Endothelial cell of umbilical vein (primary cell): ENCODE measurements around the gene DHRS2. TPM values are rescaled to one million over a fixed set of nuclear protein-coding genes. Genes with fewer than 3 reads are reported as not detected.

ENCODE experiments used
- BruUV-seq: library from RNA; stranded (reverse); fragments of 400-500 nt; replicated peaks from 2 replicates; lab custom pipeline; 2021; lab: Mats Ljungman, UMichigan
- CTCF ChIA-PET: fragments of 300-600, 350-600 bp; sonication (Branson Sonifier 250); formaldehyde crosslinking; loops from one replicate; lab custom pipeline; 2021; ENCODE audit warnings: antibody characterized with exemption, inconsistent platforms; lab: Charles Lee
- POLR2A ChIA-PET: fragments of 300-600, 350-600 bp; sonication (Branson Sonifier 250); formaldehyde crosslinking; loops from one replicate; lab custom pipeline; 2021; ENCODE audit warnings: antibody characterized with exemption, inconsistent platforms; lab: Charles Lee
- DNase-seq: peaks from one replicate; pipeline ENCODE4 v3.0.0-alpha.2; 2011; ENCODE audit warnings: low read depth, low spot score
- FAIRE-seq: peaks from 2 replicates; lab custom pipeline; 2011; peaks lifted over from hg19 to GRCh38; lab: Jason Lieb, UNC
- H2AFZ ChIP-seq: 2 replicates; pipeline ENCODE4 v1.6.0; 2012; ENCODE audit warnings: low read depth, low read length, control low read depth, inconsistent platforms
- H3K27ac ChIP-seq: 2 replicates; pipeline ENCODE4 v1.5.1; 2011; ENCODE audit warnings: low read depth, mild to moderate bottlenecking, control low read depth, low read length, moderate library complexity; ENCODE audit not compliant: insufficient read depth
- H3K27me3 ChIP-seq, 2 experiments: 2 replicates each; pipeline versions ENCODE4 v1.6.0 to v1.6.1; 2011; ENCODE audit warnings: low read length in 2 of 2, mixed read lengths in 1 of 2; ENCODE audit not compliant: control insufficient read depth in 2 of 2, insufficient read depth in 2 of 2
- H3K36me3 ChIP-seq, 2 experiments: 2 replicates in 1 of 2; 3 replicates in 1 of 2; pipeline ENCODE4 v1.5.1; 2011; ENCODE audit warnings: low read length in 2 of 2, mild to moderate bottlenecking in 1 of 2, moderate library complexity in 1 of 2; ENCODE audit not compliant: control insufficient read depth in 2 of 2, insufficient read depth in 2 of 2; ENCODE audit errors: extremely low read depth in 1 of 2
- H3K4me1 ChIP-seq: 3 replicates; pipeline ENCODE4 v1.5.1; 2011; ENCODE audit warnings: mild to moderate bottlenecking, low read length; ENCODE audit not compliant: control insufficient read depth, insufficient read depth; ENCODE audit errors: extremely low read depth
- H3K4me2 ChIP-seq: 2 replicates; pipeline ENCODE4 v1.6.1; 2011; ENCODE audit warnings: low read length, control low read depth, mixed read lengths; ENCODE audit not compliant: insufficient read depth
- H3K4me3 ChIP-seq, 3 experiments: fragments of 200-600 bp in 1 of 3; sonication (generic), shearing (Covaris generic) in 1 of 3; replicated peaks in 1 of 3; 2 replicates each; pipeline ENCODE4 v1.5.1; 2011 to 2016; ENCODE audit warnings: control low read depth in 3 of 3, low read length in 3 of 3, mild to moderate bottlenecking in 2 of 3, inconsistent platforms in 1 of 3, low read depth in 1 of 3, moderate library complexity in 1 of 3; ENCODE audit not compliant: insufficient read depth in 1 of 3
- H3K79me2 ChIP-seq: 2 replicates; pipeline ENCODE4 v1.6.0; 2012; ENCODE audit warnings: low read length, inconsistent platforms; ENCODE audit not compliant: control insufficient read depth, insufficient read depth
- H3K9ac ChIP-seq: replicated peaks from 2 replicates; pipeline ENCODE3; 2011; ENCODE audit warnings: low read length, control low read depth; ENCODE audit not compliant: insufficient read depth; ENCODE audit errors: extremely low read depth
- H3K9me1 ChIP-seq: replicated peaks from 3 replicates; pipeline ENCODE4 v1.6.0; 2011; ENCODE audit warnings: mild to moderate bottlenecking, low read length; ENCODE audit not compliant: control insufficient read depth, insufficient read depth; ENCODE audit errors: extremely low read depth
- H3K9me3 ChIP-seq: replicated peaks from 2 replicates; pipeline ENCODE4 v1.5.1; 2012; ENCODE audit warnings: low read length, inconsistent platforms; ENCODE audit not compliant: control insufficient read depth, insufficient read depth
- H4K20me1 ChIP-seq: replicated peaks from 2 replicates; pipeline ENCODE3; 2011; ENCODE audit warnings: mild to moderate bottlenecking, low read length; ENCODE audit not compliant: control insufficient read depth, insufficient read depth; ENCODE audit errors: extremely low read depth
- CTCF ChIP-seq, 2 donors: IDR thresholded peaks; 1 replicate in 1 of 2; 2 replicates in 1 of 2; pipeline ENCODE4 v1.5.1; 2011; ENCODE audit warnings: low read length in 2 of 2, mild to moderate bottlenecking in 2 of 2, moderate library complexity in 2 of 2, control low read depth in 1 of 2, inconsistent platforms in 1 of 2, low read depth in 1 of 2; ENCODE audit not compliant: insufficient read depth in 1 of 2; ENCODE audit errors: extremely low read depth in 1 of 2
- EZH2 ChIP-seq: IDR thresholded peaks from 2 replicates; pipeline ENCODE4 v1.6.1; 2012; ENCODE audit warnings: borderline replicate concordance, low read depth, mild to moderate bottlenecking, moderate library complexity, low read length, inconsistent platforms; ENCODE audit not compliant: severe bottlenecking
- FOS ChIP-seq: IDR thresholded peaks from 2 replicates; pipeline ENCODE4 v1.6.1; 2011; ENCODE audit warnings: mild to moderate bottlenecking, low read length, moderate library complexity, borderline replicate concordance; ENCODE audit not compliant: insufficient read depth
- GATA2 ChIP-seq: IDR thresholded peaks from 2 replicates; pipeline ENCODE4 v1.7.0; 2011; ENCODE audit warnings: low read depth, mild to moderate bottlenecking, moderate library complexity, mixed read lengths, low read length; ENCODE audit not compliant: insufficient read length, insufficient read depth
- JUN ChIP-seq: IDR thresholded peaks from 2 replicates; pipeline ENCODE4 v1.6.1; 2011; ENCODE audit warnings: borderline replicate concordance, low read depth; ENCODE audit not compliant: insufficient read length, insufficient read depth
- MAX ChIP-seq: IDR thresholded peaks from 2 replicates; pipeline ENCODE4 v1.6.1; 2011; ENCODE audit not compliant: insufficient read depth, insufficient read length
- MYC ChIP-seq: IDR thresholded peaks from one replicate; pipeline ENCODE4 v1.6.1; 2011; ENCODE audit warnings: mild to moderate bottlenecking, low read depth, low read length
- POLR2A ChIP-seq: IDR thresholded peaks from 2 replicates; pipeline ENCODE4 v1.6.1; 2012; ENCODE audit warnings: low read depth, mild to moderate bottlenecking, control low read depth, low read length
- POLR2AphosphoS5 ChIP-seq: IDR thresholded peaks from 2 replicates; pipeline ENCODE4 v1.6.1; 2012; ENCODE audit warnings: low read depth, mild to moderate bottlenecking, control low read depth, low read length, moderate library complexity; ENCODE audit not compliant: insufficient read depth
- dilution Hi-C: fragments of 300-500 bp; cut with MboI; formaldehyde crosslinking; loops from one replicate; pipeline ENCODE4 v1.15.0; 2019; ENCODE audit warnings: low sequenced_read_pairs; ENCODE audit not compliant: extremely low pct_ligation_motif_present
- intact Hi-C: fragments of 100-400 bp; cut with micrococcal nuclease; formaldehyde crosslinking; loops from one replicate; pipeline ENCODE4 v1.10.0; 2022
- polyA plus RNA-seq, 4 experiments: library from polyadenylated mRNA; depleted of rRNA in 3 of 4; stranded (reverse) in 3 of 4; unstranded in 1 of 4; fragments of >200 nt; gene quantifications; 2 replicates each; pipeline versions ENCODE4 v1.2.1 to v1.2.3, GENCODE V29; 2011 to 2012; ENCODE audit warnings: missing spikeins in 1 of 4
- total RNA-seq: library from RNA; stranded (reverse); gene quantifications from 2 replicates; pipeline ENCODE4 v1.2.3, GENCODE V29; 2021

The DHRS2 gene
- total and polyA plus RNA-seq, 2 donors (not counting 3 experiments of a cell fraction or from before 2014, with no cell fraction given), result 0.10 TPM; not detected in 1

- intact Hi-C loops, result no loop called here
- ChIA-PET POLR2A (interaction anchor here (0.6 kb wide), 1 partner anchor 553 kb away, joined by 5 read pairs; no protein-coding TSS in a partner anchor), CTCF (interaction anchor here (1.2 to 4.9 kb wide), 2 partner anchors 11 to 22 kb away, joined by 4 to 23 read pairs; no protein-coding TSS in a partner anchor)
- BruUV-seq, result no TSS peak
- H3K4me3 ChIP-seq, result no peak overlapping the region
- no peaks in the 10 kb centered on the region for H3K27me3 ChIP-seq
- DNase-seq (no peak), FAIRE-seq (no peak)
- dilution Hi-C loops, result no loop called here
- H3K4me1 ChIP-seq, result no peaks in the 10 kb centered on the region
- TF ChIP-seq JUN (no peak), MYC (no peak), POLR2AphosphoS5 (no peak), EZH2 (no peak), CTCF (IDR thresholded peaks at IDR 0.05; ENCODE audit: extremely low read depth in 1 of 2, insufficient read depth in 1 of 2, low read depth in 1 of 2, low read length in 2 of 2) (no peak), MAX (no peak), FOS (no peak), GATA2 (no peak), POLR2A (no peak)
- H3K36me3 ChIP-seq, result no peaks in the 10 kb centered on the region
- H3K79me2 ChIP-seq, result no peaks in the 10 kb centered on the region
- H2AFZ ChIP-seq, result no peak overlapping the region
- no peaks in the 10 kb centered on the region for H3K9me1 ChIP-seq
- no peaks in the 10 kb centered on the region for H3K9me3 ChIP-seq
- no peak overlapping the region for H3K9ac ChIP-seq
- H3K27ac ChIP-seq, result no peak overlapping the region
- no peaks in the 10 kb centered on the region for H4K20me1 ChIP-seq
- no peak overlapping the region for H3K4me2 ChIP-seq
These were observed 7.5 kb downstream of the DHRS2 start for GRCh38 chr14:23643533-23644194.
